AG09309 (cell line): ENCODE measurements around the gene LRRC4C.
"Not testable (repeated sequence)": the region's sequence is repeated elsewhere in the genome, so short reads cannot be mapped to it uniquely, and the experiment has no call there.

Experiments
- DNase-seq: peaks from one replicate; pipeline ENCODE4 v3.0.0-alpha.2; 2010; ENCODE audit warnings: low read depth
- H3K4me3 ChIP-seq: 2 replicates; pipeline ENCODE4 v1.5.1; 2011; ENCODE audit warnings: mild to moderate bottlenecking, low read depth, low read length, moderate library complexity; ENCODE audit not compliant: control insufficient read depth
- TF ChIP-seq, protein P1 (sequence below): IDR thresholded peaks from 2 replicates; pipeline ENCODE4 v1.5.1; 2011; ENCODE audit warnings: mild to moderate bottlenecking, low read depth, low read length, inconsistent platforms; ENCODE audit not compliant: insufficient read depth, control insufficient read depth; ENCODE audit errors: missing control alignments

The LRRC4C gene

DNA sequence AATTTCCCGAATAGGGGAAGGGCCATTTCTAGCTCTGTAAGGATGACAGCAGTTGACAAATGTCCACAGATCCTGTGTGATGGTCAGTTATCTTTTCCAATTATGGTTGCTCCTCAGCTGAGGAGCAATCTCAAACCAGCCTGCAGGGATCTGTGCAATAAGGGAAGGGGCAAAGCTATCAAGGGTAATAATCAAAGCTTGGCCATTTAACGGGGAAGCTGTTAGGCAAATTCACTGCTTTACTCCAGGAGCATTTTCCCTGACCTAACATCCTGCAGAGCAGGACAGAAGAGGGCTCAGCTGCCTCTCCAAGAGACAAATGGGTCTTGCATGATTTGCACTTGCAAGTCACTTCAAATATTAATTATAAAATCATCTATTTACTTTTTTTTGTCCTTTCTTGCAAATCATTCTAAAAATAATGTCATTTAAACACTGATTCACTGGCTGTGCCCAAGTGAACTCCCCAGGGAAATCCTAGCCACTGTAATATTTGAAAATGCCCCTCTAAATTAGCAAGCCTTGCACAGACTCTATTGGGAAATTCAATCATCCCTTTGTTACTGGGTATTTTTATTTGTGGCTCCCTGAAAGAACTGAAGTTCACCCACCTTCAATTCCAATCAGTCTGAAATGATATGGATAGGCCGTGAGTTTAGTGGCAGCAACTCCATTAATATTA, 1256.7 kb downstream of the LRRC4C start:
- no peak overlapping the region for H3K4me3 ChIP-seq
- TF ChIP-seq, protein P1, sequence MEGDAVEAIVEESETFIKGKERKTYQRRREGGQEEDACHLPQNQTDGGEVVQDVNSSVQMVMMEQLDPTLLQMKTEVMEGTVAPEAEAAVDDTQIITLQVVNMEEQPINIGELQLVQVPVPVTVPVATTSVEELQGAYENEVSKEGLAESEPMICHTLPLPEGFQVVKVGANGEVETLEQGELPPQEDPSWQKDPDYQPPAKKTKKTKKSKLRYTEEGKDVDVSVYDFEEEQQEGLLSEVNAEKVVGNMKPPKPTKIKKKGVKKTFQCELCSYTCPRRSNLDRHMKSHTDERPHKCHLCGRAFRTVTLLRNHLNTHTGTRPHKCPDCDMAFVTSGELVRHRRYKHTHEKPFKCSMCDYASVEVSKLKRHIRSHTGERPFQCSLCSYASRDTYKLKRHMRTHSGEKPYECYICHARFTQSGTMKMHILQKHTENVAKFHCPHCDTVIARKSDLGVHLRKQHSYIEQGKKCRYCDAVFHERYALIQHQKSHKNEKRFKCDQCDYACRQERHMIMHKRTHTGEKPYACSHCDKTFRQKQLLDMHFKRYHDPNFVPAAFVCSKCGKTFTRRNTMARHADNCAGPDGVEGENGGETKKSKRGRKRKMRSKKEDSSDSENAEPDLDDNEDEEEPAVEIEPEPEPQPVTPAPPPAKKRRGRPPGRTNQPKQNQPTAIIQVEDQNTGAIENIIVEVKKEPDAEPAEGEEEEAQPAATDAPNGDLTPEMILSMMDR, result no peak
- DNase-seq, result no peak

DNA sequence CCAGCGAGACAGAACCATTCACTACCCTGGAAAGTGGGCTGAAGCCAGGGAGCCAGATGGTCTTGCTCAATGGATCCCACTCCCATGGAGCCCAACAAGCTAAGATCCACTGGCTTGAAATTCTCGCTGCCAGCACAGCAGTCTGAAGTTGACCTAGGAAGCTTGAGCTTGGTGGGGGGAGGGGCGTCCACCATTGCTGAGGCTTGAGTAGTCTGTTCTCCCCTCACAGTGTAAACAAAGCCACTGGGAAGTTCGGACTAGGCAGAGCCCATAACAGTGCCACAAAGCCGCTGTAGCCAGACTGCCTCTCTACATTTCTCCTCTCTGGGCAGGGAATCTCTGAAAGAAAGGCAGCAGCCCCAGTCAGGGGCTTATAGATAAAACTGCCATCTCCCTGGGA, 1266.9 kb downstream of the LRRC4C start:
- not testable (repeated sequence) for DNase-seq

DNA sequence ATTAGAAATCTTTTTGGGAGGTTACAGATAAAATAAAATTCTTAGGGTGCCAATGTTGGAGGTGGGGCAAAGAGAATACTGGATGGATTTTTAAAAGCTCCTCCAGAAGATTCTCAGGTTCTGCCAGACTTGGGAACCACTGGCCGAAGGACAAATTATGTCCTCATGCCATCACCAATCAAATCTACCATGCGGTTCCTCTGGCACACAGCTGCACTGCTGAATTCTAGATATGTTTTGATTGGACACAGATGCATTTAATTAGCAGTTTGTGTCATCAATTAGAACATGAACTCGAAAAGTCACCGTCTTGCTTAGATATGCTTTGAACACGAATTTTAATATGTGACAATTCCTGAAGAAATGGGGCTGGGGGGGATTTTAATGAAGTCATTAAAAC, 1269.2 kb downstream of the LRRC4C start:
- no peak for DNase-seq
- TF ChIP-seq, protein P1, result no peak
- H3K4me3 ChIP-seq, result no peak overlapping the region

More for the DNA sequence above, 1266.9 kb downstream of the LRRC4C start:
- not testable (repeated sequence) for H3K4me3 ChIP-seq

DNA sequence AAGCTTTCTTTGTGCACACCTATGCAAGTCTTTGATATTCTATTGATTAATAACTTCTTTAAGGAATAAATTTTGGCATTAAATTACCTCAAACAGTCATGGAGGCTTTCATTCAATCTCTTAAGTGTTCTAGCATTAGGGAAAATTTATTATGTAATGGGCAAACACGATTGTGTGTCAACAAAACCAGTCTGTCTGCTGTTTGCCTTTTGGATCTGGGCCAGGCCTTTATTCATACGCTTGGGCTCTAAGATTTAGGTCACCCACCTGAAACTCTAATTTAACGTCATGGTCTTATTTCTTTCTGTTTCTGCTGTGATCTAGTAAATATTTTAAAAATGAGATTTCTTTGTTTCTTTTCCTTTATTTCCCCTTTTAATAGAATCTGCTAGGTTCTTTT, 1270.6 kb downstream of the LRRC4C start:
- TF ChIP-seq, protein P1, result no peak
- DNase-seq, result no peak

DNA sequence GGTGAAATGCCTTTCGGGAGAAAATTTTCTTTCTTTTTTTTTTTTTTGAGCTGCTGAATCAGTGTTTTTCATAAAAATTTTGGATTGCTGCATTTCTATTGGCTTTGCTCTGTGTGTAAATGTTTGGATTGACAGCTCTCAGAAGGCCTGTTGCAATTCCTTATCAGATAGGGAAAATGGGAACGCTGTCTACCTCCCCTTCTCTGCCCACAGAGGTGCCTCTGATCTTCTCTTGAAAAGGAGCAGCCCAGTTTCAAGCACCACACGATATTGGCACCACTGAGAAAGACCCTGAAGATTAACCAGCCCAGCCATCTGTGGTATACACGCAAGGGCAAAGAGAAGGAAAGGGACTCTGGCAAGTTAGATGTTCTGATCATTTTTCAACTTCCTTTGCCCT, 1272.2 kb downstream of the LRRC4C start:
- TF ChIP-seq, protein P1, result no peak

More for the DNA sequence above, 1270.6 kb downstream of the LRRC4C start:
- H3K4me3 ChIP-seq, result no peak overlapping the region

DNA sequence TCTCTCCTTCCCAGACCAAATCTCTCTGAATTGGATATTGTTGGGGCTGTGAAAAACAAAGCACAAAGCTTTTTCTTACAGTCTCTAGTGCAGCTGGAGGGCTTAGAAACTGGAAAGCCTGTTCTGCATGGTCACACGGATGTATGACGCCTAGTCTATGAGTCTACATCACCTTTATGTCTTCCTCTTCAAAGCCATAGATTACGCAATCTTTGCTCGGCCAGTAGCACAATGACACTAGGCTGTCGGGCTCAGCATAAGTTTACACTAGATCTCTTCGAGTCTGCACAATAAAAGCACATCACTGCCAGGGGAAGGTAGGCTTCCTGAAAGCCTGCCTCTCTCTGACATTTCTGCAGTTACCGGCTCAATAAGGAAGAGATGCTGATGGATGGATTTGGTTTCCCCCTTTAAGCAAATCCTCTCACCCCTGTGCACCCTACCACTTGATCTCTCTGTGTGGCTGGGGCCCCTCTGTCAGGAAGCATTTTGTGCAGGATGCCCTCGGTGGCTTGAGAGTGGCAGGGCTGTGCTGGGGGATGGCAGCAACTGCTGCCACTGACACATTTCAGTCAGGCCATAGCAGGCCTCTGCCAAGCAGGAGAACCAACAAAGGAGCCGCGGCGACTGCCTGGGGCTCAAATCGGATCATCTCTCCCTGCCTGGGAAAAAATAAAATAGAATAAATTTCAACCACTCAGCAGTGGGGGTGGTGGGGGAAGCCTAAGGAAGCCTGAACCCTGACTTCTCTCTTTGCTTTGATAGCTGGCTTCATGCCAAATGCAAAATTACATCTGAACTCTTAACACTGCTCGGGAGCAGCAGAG, 1272.8 kb downstream of the LRRC4C start:
- H3K4me3 ChIP-seq, result no peak overlapping the region
- DNase-seq, result no peak
- TF ChIP-seq, protein P1, result no peak

More for the DNA sequence above, 1272.2 kb downstream of the LRRC4C start:
- no peak for DNase-seq
- no peak overlapping the region for H3K4me3 ChIP-seq

DNA sequence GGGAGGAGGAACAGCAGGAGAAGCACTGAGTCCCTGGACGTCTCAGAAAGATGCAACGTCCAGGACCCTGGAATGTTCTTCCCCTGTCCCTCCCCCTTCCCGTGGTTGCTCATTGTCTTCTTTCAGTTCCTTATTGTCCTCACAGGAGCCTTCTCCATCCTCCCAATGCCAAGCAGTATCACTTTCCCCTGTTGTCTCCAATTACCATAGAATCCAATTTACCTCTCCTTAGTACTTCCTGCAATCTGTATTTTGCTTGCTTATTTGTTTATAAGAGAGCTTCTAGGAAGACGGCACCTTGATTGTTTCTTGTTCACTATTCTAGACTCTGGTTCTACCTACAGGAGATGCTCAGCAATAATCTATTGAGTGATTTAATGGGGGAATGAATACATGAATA, 1273.7 kb downstream of the LRRC4C start:
- TF ChIP-seq, protein P1, result no peak
- no peak for DNase-seq
- no peak overlapping the region for H3K4me3 ChIP-seq
